ENCODE data around the gene DUOX2. TPM values are rescaled to one million over a fixed set of nuclear protein-coding genes. Genes with fewer than 3 reads are reported as not detected.

The DUOX2 gene
- total RNA-seq (2021; ENCODE audit: unreplicated experiment): 0.44 TPM
- 0.44 and 0.57 TPM in 2 replicates for polyA plus RNA-seq (2012)
- Bru-seq, nascent RNA: percentile 23 among the genes with signal in this experiment
- percentile 39 among the genes with signal in this experiment for BruChase-seq, experiment 1, labeled RNA remaining after a 6-hour chase
- percentile 25 among the genes with signal in this experiment for BruChase-seq, experiment 2, labeled RNA remaining after a 2-hour chase
- long read RNA-seq: 0 reads

GRCh38 chr15:45114076-45114750 is at the start of gene DUOX2, which contains the start of gene DUOXA2:
TSS of gene DUOX2 (minus strand) at chr15:45114172. CDS start at chr15:45113411, 761 bp downstream.
TSS of gene DUOXA2 (plus strand) at chr15:45114326. CDS start at chr15:45114606, 280 bp downstream.
- ChIA-PET CTCF (interaction anchor here (0.8 kb wide), 1 partner anchor 12 kb away, joined by 4 read pairs; no protein-coding TSS in a partner anchor), POLR2A (no interaction called here), RAD21 (ENCODE audit: low non-redundant PET in 1 of 2, low total read pairs in 2 of 2, uncharacterized antibody in 2 of 2, unreplicated experiment in 2 of 2) (no interaction called here)
- H3K79me2 ChIP-seq (ENCODE audit: insufficient read depth, low read length): no peaks in the 10 kb centered on the region
- H3K36me3 ChIP-seq (ENCODE audit: control insufficient read depth in 1 of 2, insufficient read depth in 2 of 2, low read length in 2 of 2): no peaks in the 10 kb centered on the region
- H3K4me1 ChIP-seq (ENCODE audit: control insufficient read depth in 1 of 2, insufficient read depth in 2 of 2, low read length in 2 of 2): peaks cover 0 to 4% of the 10 kb centered on the region in 2 experiments; a peak in 2 of 4 replicates
- no peak within 1 kb of the TSS for H3K9ac ChIP-seq (ENCODE audit: low read length)
- H3K27me3 ChIP-seq (ENCODE audit: insufficient read depth, low read length): no peaks in the 10 kb centered on the region
- H3K9me2 ChIP-seq (ENCODE audit: insufficient read depth): no peaks in the 10 kb centered on the region
- no peaks in the 10 kb centered on the region for H3K9me3 ChIP-seq (ENCODE audit: control insufficient read depth in 1 of 2, insufficient read depth in 1 of 2, low read depth in 1 of 2, low read length in 2 of 2)
- no peak within 1 kb of the TSS for H3K4me2 ChIP-seq (ENCODE audit: low read length)
- BruUV-seq (replicated peaks): no TSS peak
- no peak for DNase-seq (ENCODE audit: low read depth, low spot score)
- intact Hi-C loops (cut with micrococcal nuclease): no loop called here
- H3K4me3 ChIP-seq (replicated peaks in 1 of 2; ENCODE audit: low read depth in 1 of 2, low read length in 2 of 2): no peak within 1 kb of the TSS
- no peak within 1 kb of the TSS for H2AFZ ChIP-seq (ENCODE audit: low read depth, low read length, poor library complexity, severe bottlenecking)
- H4K20me1 ChIP-seq (ENCODE audit: insufficient read depth): no peaks in the 10 kb centered on the region
- no peak for ATAC-seq
- no peak within 1 kb of the TSS for H3K27ac ChIP-seq (ENCODE audit: low read depth, low read length)
- TF ChIP-seq SIN3A (IDR thresholded peaks at IDR 0.05; ENCODE audit: low read depth) (no peak), FOSL1 (IDR thresholded peaks at IDR 0.05; ENCODE audit: low read depth) (no peak), ATF3 (IDR thresholded peaks at IDR 0.05) (no peak), YY1 (IDR thresholded peaks at IDR 0.05; ENCODE audit: extremely low read depth, insufficient replicate concordance, low read depth, low read length) (no peak), EZH2phosphoT487 (IDR thresholded peaks at IDR 0.05; ENCODE audit: borderline replicate concordance) (no peak), ZNF274 (IDR thresholded peaks at IDR 0.05; ENCODE audit: low read depth, low read length) (no peak), MAX (IDR thresholded peaks at IDR 0.05) (no peak), ELF1 (IDR thresholded peaks at IDR 0.05; ENCODE audit: borderline replicate concordance, low read depth) (no peak), POLR2AphosphoS5 (IDR thresholded peaks at IDR 0.05; ENCODE audit: low read depth, low read length) (no peak), SP1 (IDR thresholded peaks at IDR 0.05; ENCODE audit: low read depth) (no peak), EGR1 (IDR thresholded peaks at IDR 0.05; ENCODE audit: low read depth) (no peak), RAD21 (IDR thresholded peaks at IDR 0.05; ENCODE audit: low read depth) (no peak), POLR2A (IDR thresholded peaks at IDR 0.05; ENCODE audit: borderline replicate concordance, extremely low read depth, insufficient read depth, insufficient read length) (no peak), CBX3 (IDR thresholded peaks at IDR 0.05; ENCODE audit: low read depth) (no peak), EZH2 (IDR thresholded peaks at IDR 0.05) (no peak)

Measured in HCT116 (cell line).